Measurements from ENCODE around the gene DENND1A.

- no peak for TF ChIP-seq CTCF (IDR thresholded peaks at IDR 0.05)
- TF ChIP-seq REST (IDR thresholded peaks at IDR 0.05; ENCODE audit: insufficient read depth in 1 of 2, low read depth in 2 of 2, low read length in 1 of 2) = no peak
- TF ChIP-seq POLR2AphosphoS5 (IDR thresholded peaks at IDR 0.05; ENCODE audit: low read depth, low read length) = no peak
- TF ChIP-seq SIN3A (IDR thresholded peaks at IDR 0.05; ENCODE audit: borderline replicate concordance, insufficient read depth, low read depth, low read length) = no peak
- no peak for TF ChIP-seq TCF7L2 (IDR thresholded peaks at IDR 0.05; ENCODE audit: low read depth, low read length)
Measured at GRCh38 chr9:123362856-123363255, 567.1 kb downstream of the DENND1A start.
